Common myeloid progenitor, CD34-positive (primary cell): ENCODE measurements around the gene TIMP4.

Experiments used
- CTCF ChIA-PET: fragments of 350-600 bp; sonication (Branson Sonifier 250); formaldehyde crosslinking; loops from one replicate; lab custom pipeline; 2021; ENCODE audit warnings: antibody characterized with exemption; lab: Charles Lee
- POLR2A ChIA-PET: fragments of 350-600 bp; sonication (Branson Sonifier 250); formaldehyde crosslinking; loops from one replicate; lab custom pipeline; 2021; ENCODE audit warnings: antibody characterized with exemption; lab: Charles Lee
- DNase-seq, 3 donors: peaks; one replicate each; pipeline versions ENCODE4 v3.0.0 to v3.0.0-alpha.2; 2013
- H3K27ac ChIP-seq, 2 experiments: 1 replicate in 1 of 2; 2 replicates in 1 of 2; pipeline ENCODE4 v1.7.0; 2013; ENCODE audit warnings: inconsistent platforms in 2 of 2, low read length in 2 of 2, mild to moderate bottlenecking in 2 of 2, low read depth in 1 of 2, moderate library complexity in 1 of 2; ENCODE audit not compliant: severe bottlenecking in 2 of 2, insufficient read depth in 1 of 2, poor library complexity in 1 of 2
- H3K27me3 ChIP-seq, 5 experiments: replicated peaks in 2 of 5; 1 replicate in 3 of 5; 2 replicates in 2 of 5; pipeline versions ENCODE4 v1.6.1 to v1.7.0; 2013; ENCODE audit warnings: low read length in 4 of 5, mild to moderate bottlenecking in 2 of 5, moderate library complexity in 2 of 5, inconsistent platforms in 1 of 5; ENCODE audit not compliant: insufficient read depth in 5 of 5, control insufficient read depth in 4 of 5
- H3K36me3 ChIP-seq, 4 experiments: 1 replicate in 2 of 4; 2 replicates in 2 of 4; pipeline versions ENCODE4 v1.6.1 to v1.7.0; 2013; ENCODE audit warnings: low read length in 3 of 4, control low read depth in 1 of 4, mild to moderate bottlenecking in 1 of 4; ENCODE audit not compliant: control insufficient read depth in 4 of 4, insufficient read depth in 4 of 4
- H3K4me1 ChIP-seq, 4 experiments: 1 replicate in 3 of 4; 2 replicates in 1 of 4; pipeline versions ENCODE4 v1.6.1 to v1.7.1; 2013; ENCODE audit warnings: low read length in 3 of 4, mild to moderate bottlenecking in 3 of 4, control low read depth in 1 of 4, inconsistent platforms in 1 of 4, moderate library complexity in 1 of 4; ENCODE audit not compliant: control insufficient read depth in 4 of 4, insufficient read depth in 4 of 4; ENCODE audit errors: control extremely low read depth in 1 of 4
- H3K4me3 ChIP-seq, 7 experiments: 1 replicate in 4 of 7; 2 replicates in 3 of 7; pipeline versions ENCODE4 v1.5.1 to v1.7.0; 2013; ENCODE audit warnings: mild to moderate bottlenecking in 7 of 7, low read length in 6 of 7, moderate library complexity in 6 of 7, inconsistent platforms in 2 of 7, low read depth in 2 of 7, control low read depth in 1 of 7; ENCODE audit not compliant: insufficient read depth in 4 of 7, control insufficient read depth in 1 of 7; ENCODE audit errors: extremely low read depth in 1 of 7
- H3K9me3 ChIP-seq, 5 experiments: 1 replicate in 4 of 5; 2 replicates in 1 of 5; pipeline versions ENCODE4 v1.6.1 to v1.7.1; 2013; ENCODE audit warnings: low read length in 4 of 5, mild to moderate bottlenecking in 2 of 5, inconsistent platforms in 1 of 5, low read depth in 1 of 5, moderate library complexity in 1 of 5; ENCODE audit not compliant: control insufficient read depth in 4 of 5, insufficient read depth in 2 of 5; ENCODE audit errors: control extremely low read depth in 1 of 5
- WGBS: methylation state at CpG from one replicate; pipeline ENCODE4 v1.1.5; 2013; ENCODE audit not compliant: insufficient coverage; 5-methylcytosine and 5-hydroxymethylcytosine counted together

TIMP4 gene

GRCh38 chr3:12186046-12186445 lies 27.3 kb upstream of the TIMP4 start:
- Histone ChIP-seq H3K36me3 (no peaks in the 10 kb centered on the region), H3K27ac (no peak overlapping the region), H3K27me3 (peaks cover 0 to 2% (median 0%) of the 10 kb centered on the region in 5 experiments), H3K9me3 (no peaks in the 10 kb centered on the region), H3K4me1 (peaks cover 5 to 40% (median 23%) of the 10 kb centered on the region in 4 experiments), H3K4me3 (no peak overlapping the region)
- ChIA-PET POLR2A (no interaction called here), CTCF (interaction anchor here (2.2 kb wide), 1 partner anchor 11 kb away, joined by 12 read pairs; no protein-coding TSS in a partner anchor)
- 100% methylated on average over 4 of the region's 4 CpGs for WGBS
- DNase-seq, result no peak

GRCh38 chr3:12185172-12185710 lies 26.5 kb upstream of the TIMP4 start:
- 81% methylated on average over 4 of the region's 5 CpGs for WGBS
- no peaks in the 10 kb centered on the region for H3K9me3 ChIP-seq
- no peaks in the 10 kb centered on the region for H3K36me3 ChIP-seq
- CTCF ChIA-PET, result interaction anchor here (1.4 to 2.2 kb wide), 2 partner anchors 10 to 49 kb away, joined by 3 to 12 read pairs; no protein-coding TSS in a partner anchor
- DNase-seq, result no peak
- POLR2A ChIA-PET, result no interaction called here
- peaks cover 5 to 35% (median 23%) of the 10 kb centered on the region in 4 experiments for H3K4me1 ChIP-seq
- no peak overlapping the region for H3K4me3 ChIP-seq
- peaks cover 0 to 2% (median 0%) of the 10 kb centered on the region in 5 experiments for H3K27me3 ChIP-seq
- no peak overlapping the region for H3K27ac ChIP-seq

- Histone ChIP-seq H3K9me3 (no peaks in the 10 kb centered on the region), H3K36me3 (no peaks in the 10 kb centered on the region), H3K4me3 (no peak overlapping the region), H3K4me1 (peaks cover 5 to 37% (median 23%) of the 10 kb centered on the region in 4 experiments), H3K27me3 (peaks cover 0 to 2% (median 0%) of the 10 kb centered on the region in 5 experiments), H3K27ac (no peak overlapping the region)
- POLR2A ChIA-PET, result no interaction called here
- no peak for DNase-seq
- CTCF ChIA-PET, result interaction anchor here (1.2 to 2.2 kb wide), 3 partner anchors 9 to 48 kb away, joined by 3 to 12 read pairs (median 3); no protein-coding TSS in a partner anchor
- 98% methylated on average over 5 of the region's 5 CpGs for WGBS
These were observed 25.8 kb upstream of the TIMP4 start for GRCh38 chr3:12184541-12184940.

- Histone ChIP-seq H3K36me3 (no peaks in the 10 kb centered on the region), H3K4me3 (no peak overlapping the region), H3K9me3 (no peaks in the 10 kb centered on the region), H3K27ac (no peak overlapping the region), H3K4me1 (peaks cover 9 to 35% (median 19%) of the 10 kb centered on the region in 4 experiments), H3K27me3 (peaks cover 0 to 2% (median 0%) of the 10 kb centered on the region in 5 experiments)
- ChIA-PET POLR2A (no interaction called here), CTCF (interaction anchor here (2.1 kb wide), 1 partner anchor 47 kb away, joined by 8 read pairs; no protein-coding TSS in a partner anchor)
- 97% methylated on average over 13 of the region's 16 CpGs for whole genome bisulfite sequencing
- DNase-seq, result no peak
These were observed 24.2 kb upstream of the TIMP4 start for GRCh38 chr3:12182687-12183441.

- ChIA-PET CTCF (interaction anchor here (1.2 to 2.1 kb wide), 2 partner anchors 9 to 46 kb away, joined by 3 to 8 read pairs; no protein-coding TSS in a partner anchor), POLR2A (interaction anchor here (0.7 kb wide), 1 partner anchor 303 kb away, joined by 3 read pairs; the partner anchor contains the start of gene TSEN2)
- 100% methylated on average over 2 of the region's 2 CpGs for WGBS
- H3K36me3 ChIP-seq, result no peaks in the 10 kb centered on the region
- H3K4me3 ChIP-seq, result no peak overlapping the region
- peaks cover 0 to 2% (median 0%) of the 10 kb centered on the region in 5 experiments for H3K27me3 ChIP-seq
- DNase-seq, result no peak
- H3K9me3 ChIP-seq, result no peaks in the 10 kb centered on the region
- H3K27ac ChIP-seq, result no peak overlapping the region
- H3K4me1 ChIP-seq, result peaks cover 8 to 34% (median 14%) of the 10 kb centered on the region in 4 experiments
These were observed 23.1 kb upstream of the TIMP4 start for GRCh38 chr3:12181806-12182205.

GRCh38 chr3:12181301-12181700 lies 22.6 kb upstream of the TIMP4 start:
- no peak for DNase-seq
- Histone ChIP-seq H3K4me3 (no peak overlapping the region), H3K27ac (no peak overlapping the region), H3K36me3 (no peaks in the 10 kb centered on the region), H3K9me3 (no peaks in the 10 kb centered on the region), H3K27me3 (peaks cover 0 to 2% (median 0%) of the 10 kb centered on the region in 5 experiments), H3K4me1 (peaks cover 8 to 30% (median 13%) of the 10 kb centered on the region in 4 experiments)
- WGBS, result 92% methylated on average over 4 of the region's 4 CpGs
- ChIA-PET CTCF (interaction anchor here (1.2 to 2.1 kb wide), 2 partner anchors 9 to 46 kb away, joined by 3 to 8 read pairs; no protein-coding TSS in a partner anchor), POLR2A (no interaction called here)
